Measurements from ENCODE around the gene ZC3H12C. TPM values are rescaled to one million over a fixed set of nuclear protein-coding genes. Genes with fewer than 3 reads are reported as not detected.

ZC3H12C gene
- total RNA-seq, 4 donors from 2014 or later = 5.5 to 10.1 (median 7.8) TPM

- intact Hi-C loops (cut with DNase I) = loop anchor here (5.0 kb wide), 1 partner anchor 141 kb away; no protein-coding TSS in a partner anchor
- Histone ChIP-seq H3K9me3 (no peaks in the 10 kb centered on the region), H3K36me3 (no peaks in the 10 kb centered on the region), H3K27ac (no peak overlapping the region), H3K4me3 (no peak overlapping the region), H3K27me3 (no peaks in the 10 kb centered on the region), H3K4me1 (peaks cover 0 to 30% (median 9%) of the 10 kb centered on the region in 3 donors)
- TF ChIP-seq CTCF (IDR thresholded peaks at IDR 0.05) = no peak
- no peak for TF ChIP-seq POLR2A (IDR thresholded peaks at IDR 0.05)
- no peak for DNase-seq
- WGBS, 2 donors = 82 to 94% methylated on average over 4 to 5 of the region's 5 CpGs
Observed at GRCh38 chr11:110088535-110089344, 4.5 kb upstream of the ZC3H12C start.

- peaks cover 6 to 40% (median 9%) of the 10 kb centered on the region in 3 donors for H3K4me1 ChIP-seq
- no peak for TF ChIP-seq POLR2A (IDR thresholded peaks at IDR 0.05)
- no peak for TF ChIP-seq CTCF (IDR thresholded peaks at IDR 0.05)
- H3K4me3 ChIP-seq = no peak overlapping the region
- H3K27me3 ChIP-seq = no peaks in the 10 kb centered on the region
- no peak overlapping the region for H3K27ac ChIP-seq
- intact Hi-C loops (cut with DNase I) = loop anchor here (5.0 kb wide), 1 partner anchor 142 kb away; no protein-coding TSS in a partner anchor
- no peaks in the 10 kb centered on the region for H3K9me3 ChIP-seq
- no peak for DNase-seq
- no peaks in the 10 kb centered on the region for H3K36me3 ChIP-seq
- WGBS, 2 donors = 75 to 76% methylated on average over 5 of the region's 5 CpGs
Observed at GRCh38 chr11:110089617-110090282, 3.4 kb upstream of the ZC3H12C start.

GRCh38 chr11:110090466-110091026 lies 2.6 kb upstream of the ZC3H12C start:
- 75 to 83% methylated on average over 6 of the region's 6 CpGs for WGBS, 2 donors
- no peak overlapping the region for H3K27ac ChIP-seq
- no peak for DNase-seq
- H3K27me3 ChIP-seq = no peaks in the 10 kb centered on the region
- peaks cover 9 to 48% (median 12%) of the 10 kb centered on the region in 3 donors for H3K4me1 ChIP-seq
- H3K36me3 ChIP-seq = no peaks in the 10 kb centered on the region
- no peaks in the 10 kb centered on the region for H3K9me3 ChIP-seq
- H3K4me3 ChIP-seq = no peak overlapping the region
- TF ChIP-seq CTCF (IDR thresholded peaks at IDR 0.05) (no peak), POLR2A (IDR thresholded peaks at IDR 0.05) (no peak)
- intact Hi-C loops (cut with DNase I) = no loop called here

- Histone ChIP-seq H3K9me3 (no peaks in the 10 kb centered on the region), H3K27ac (peak overlapping the region; percentile 90 to 98 (median 93)), H3K27me3 (no peaks in the 10 kb centered on the region), H3K4me1 (peaks cover 9 to 56% (median 14%) of the 10 kb centered on the region in 3 donors), H3K4me3 (peak overlapping the region; percentile 72 to 81 (median 78)), H3K36me3 (no peaks in the 10 kb centered on the region)
- TF ChIP-seq CTCF (IDR thresholded peaks at IDR 0.05) (no peak), POLR2A (IDR thresholded peaks at IDR 0.05) (no peak)
- intact Hi-C loops (cut with DNase I) = no loop called here
- no peak for DNase-seq
- WGBS, 2 donors = 13 to 30% methylated on average over 9 to 11 of the region's 11 CpGs
Observed at GRCh38 chr11:110092111-110092514, 1.1 kb upstream of the ZC3H12C start.

Measured in esophagus squamous epithelium (tissue), 5 donors.